ENCODE measurements around the gene RIMBP2.

Gene RIMBP2

GRCh38 chr12:130667421-130667960 lies 48.6 kb downstream of the RIMBP2 start:
- no peak for TF ChIP-seq CTCF (conservative IDR thresholded peaks at IDR 0.05)

GRCh38 chr12:130666645-130667044 lies 49.5 kb downstream of the RIMBP2 start:
- no peak for TF ChIP-seq CTCF (conservative IDR thresholded peaks at IDR 0.05)

More at GRCh38 chr12:130667421-130667960, 48.6 kb downstream of the RIMBP2 start:
- no peak overlapping the region for H3K27ac ChIP-seq

GRCh38 chr12:130665753-130666152 lies 50.3 kb downstream of the RIMBP2 start:
- no peak overlapping the region for H3K27ac ChIP-seq
- no peak for TF ChIP-seq CTCF (conservative IDR thresholded peaks at IDR 0.05)

More at GRCh38 chr12:130666645-130667044, 49.5 kb downstream of the RIMBP2 start:
- no peak overlapping the region for H3K27ac ChIP-seq

GRCh38 chr12:130664772-130665171 lies 51.3 kb downstream of the RIMBP2 start:
- no peak for TF ChIP-seq CTCF (conservative IDR thresholded peaks at IDR 0.05)
- no peak overlapping the region for H3K27ac ChIP-seq

- TF ChIP-seq CTCF (conservative IDR thresholded peaks at IDR 0.05), result no peak
- H3K27ac ChIP-seq, result no peak overlapping the region
Observed at GRCh38 chr12:130664252-130664651, 51.8 kb downstream of the RIMBP2 start.

GRCh38 chr12:130663514-130663913 lies 52.6 kb downstream of the RIMBP2 start:
- TF ChIP-seq CTCF (conservative IDR thresholded peaks at IDR 0.05), result no peak

GRCh38 chr12:130661486-130662255 lies 54.4 kb downstream of the RIMBP2 start:
- no peak for TF ChIP-seq CTCF (conservative IDR thresholded peaks at IDR 0.05)
- H3K27ac ChIP-seq, result no peak overlapping the region

More at GRCh38 chr12:130663514-130663913, 52.6 kb downstream of the RIMBP2 start:
- H3K27ac ChIP-seq, result no peak overlapping the region

Data from VCaP (cell line).